ENCODE measurements around the gene YIPF6. TPM values are rescaled to one million over a fixed set of nuclear protein-coding genes. Genes with fewer than 3 reads are reported as not detected.

Gene YIPF6
- total and polyA plus RNA-seq, 9 of the 15 experiments (the other 6 are each of a cell fraction or from before 2014, with no cell fraction given): 7.7 to 44.2 (median 22.4) TPM

- TF ChIP-seq BCLAF1 (IDR thresholded peaks at IDR 0.05; ENCODE audit: borderline replicate concordance in 1 of 2, control insufficient read depth in 1 of 2, low read depth in 2 of 2, low read length in 1 of 2): 0 out of 4 replicates have a peak, but pooled peaks of 1 of the 2 experiments have one; percentile 38
- TF ChIP-seq GTF2A2 (tag; IDR thresholded peaks at IDR 0.05): no peak
- no peak for TF ChIP-seq SREBF1 (IDR thresholded peaks at IDR 0.05; ENCODE audit: borderline replicate concordance, low read depth, low read length)
- TF ChIP-seq MAFG (tag; conservative IDR thresholded peaks at IDR 0.05): 0 out of 2 replicates have a peak, but pooled peaks have one; percentile 16
- TF ChIP-seq POLR3A (IDR thresholded peaks at IDR 0.05; ENCODE audit: borderline replicate concordance, extremely low read depth, insufficient read depth, insufficient read length): no peak
- TF ChIP-seq SRF (CRISPR knock-in tag; IDR thresholded peaks at IDR 0.05): no peak
- TF ChIP-seq NFATC3 (IDR thresholded peaks at IDR 0.05): no peak
- TF ChIP-seq MBD2 (IDR thresholded peaks at IDR 0.05; ENCODE audit: borderline replicate concordance, low read depth): no peak
- TF ChIP-seq BDP1 (IDR thresholded peaks at IDR 0.05; ENCODE audit: insufficient read depth, insufficient read length): no peak
- TF ChIP-seq ZNF239 (CRISPR knock-in tag; IDR thresholded peaks at IDR 0.05): no peak
- peak; percentile 75 for TF ChIP-seq TCF3 (CRISPR knock-in tag; IDR thresholded peaks at IDR 0.05)
- no peak for TF ChIP-seq NR4A1 (CRISPR knock-in tag; IDR thresholded peaks at IDR 0.05)
- no peak for TF ChIP-seq NR4A1 (tag; IDR thresholded peaks at IDR 0.05)
- TF ChIP-seq TOE1 (IDR thresholded peaks at IDR 0.05; ENCODE audit: borderline replicate concordance): no peak
- TF ChIP-seq TOE1 (CRISPR knock-in tag; IDR thresholded peaks at IDR 0.05; ENCODE audit: borderline replicate concordance, low read depth): no peak
- TF ChIP-seq MCM2 (IDR thresholded peaks at IDR 0.05; ENCODE audit: low read depth): no peak
- peak; percentile 86; the same call in 1 of the 2 replicates for TF ChIP-seq JUN (IDR thresholded peaks at IDR 0.05; ENCODE audit: borderline replicate concordance, low read depth, low read length)
- no peak for TF ChIP-seq JUN (CRISPR knock-in tag; IDR thresholded peaks at IDR 0.05; ENCODE audit: borderline replicate concordance)
- TF ChIP-seq SOX6 (IDR thresholded peaks at IDR 0.05): 0 out of 2 replicates have a peak, but pooled peaks have one; percentile 8
- TF ChIP-seq CHAMP1 (IDR thresholded peaks at IDR 0.05): no peak
- TF ChIP-seq ARNT (IDR thresholded peaks at IDR 0.05): no peak
- 0 out of 2 replicates have a peak, but pooled peaks have one; percentile 8 for TF ChIP-seq EGR1 (conservative IDR thresholded peaks at IDR 0.05)
- no peak for TF ChIP-seq ZNF644 (tag; IDR thresholded peaks at IDR 0.05; ENCODE audit: low read depth)
- no peak for TF ChIP-seq SNIP1 (IDR thresholded peaks at IDR 0.05; ENCODE audit: low read depth)
- TF ChIP-seq SMARCA4 (IDR thresholded peaks at IDR 0.05): peak; percentile 86
These were observed 72.9 kb downstream of the YIPF6 start (continued) for GRCh38 chrX:68571610-68572311.

Measured in K562 (cell line).